Dermis lymphatic vessel endothelial cell (primary cell): ENCODE data around the gene GALT. TPM values are rescaled to one million over a fixed set of nuclear protein-coding genes. Genes with fewer than 3 reads are reported as not detected.

Source experiments
- total RNA-seq: library from RNA; depleted of rRNA; stranded (reverse); fragments of >200 nt; gene quantifications from 2 replicates; pipeline ENCODE4 v1.2.1, GENCODE V29; 2014

Gene GALT
- 29.8 TPM in 2 replicates for total RNA-seq

DNA sequence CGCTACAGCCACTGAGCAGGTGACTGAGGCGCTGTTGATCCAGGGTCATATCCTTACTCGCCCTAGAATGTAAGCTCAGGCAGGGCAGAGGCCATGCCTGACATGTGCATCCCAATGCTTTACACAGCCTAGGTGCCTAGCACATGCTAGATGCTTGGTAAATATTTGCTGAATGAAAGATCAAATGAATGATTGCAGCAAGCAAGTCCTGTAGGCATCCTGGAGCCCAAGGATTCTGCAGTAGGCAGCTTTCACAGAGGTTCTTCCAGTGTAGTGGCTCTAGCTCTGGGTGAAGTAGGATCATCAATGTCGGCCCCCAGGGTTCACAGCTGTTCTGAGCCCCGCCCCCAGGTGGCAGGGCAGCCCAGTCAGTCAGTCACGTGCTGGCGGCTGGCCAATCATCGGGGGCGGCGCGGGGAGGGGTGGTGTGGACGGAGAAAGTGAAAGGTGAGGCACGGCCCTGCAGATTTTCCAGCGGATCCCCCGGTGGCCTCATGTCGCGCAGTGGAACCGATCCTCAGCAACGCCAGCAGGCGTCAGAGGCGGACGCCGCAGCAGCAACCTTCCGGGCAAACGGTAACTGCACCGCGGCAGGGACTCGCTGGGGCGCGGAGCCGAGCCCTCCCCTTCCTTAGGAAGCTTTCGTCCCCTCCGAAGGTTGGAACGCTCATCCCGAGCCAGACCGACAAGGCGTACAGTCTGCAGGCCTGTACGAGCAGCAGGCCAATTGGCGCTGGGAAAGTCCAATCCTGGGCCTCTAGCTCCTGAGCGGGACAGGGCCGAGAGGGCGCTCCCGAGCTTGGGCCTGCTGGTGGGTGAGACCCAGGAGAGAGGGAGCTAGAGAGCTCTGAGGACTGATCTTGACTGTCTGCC, at the start of gene GALT:
GALT (plus strand) TSS at position 465 of the 873 bp plus-strand sequence; CDS start at position 495, 30 bp downstream.

DNA sequence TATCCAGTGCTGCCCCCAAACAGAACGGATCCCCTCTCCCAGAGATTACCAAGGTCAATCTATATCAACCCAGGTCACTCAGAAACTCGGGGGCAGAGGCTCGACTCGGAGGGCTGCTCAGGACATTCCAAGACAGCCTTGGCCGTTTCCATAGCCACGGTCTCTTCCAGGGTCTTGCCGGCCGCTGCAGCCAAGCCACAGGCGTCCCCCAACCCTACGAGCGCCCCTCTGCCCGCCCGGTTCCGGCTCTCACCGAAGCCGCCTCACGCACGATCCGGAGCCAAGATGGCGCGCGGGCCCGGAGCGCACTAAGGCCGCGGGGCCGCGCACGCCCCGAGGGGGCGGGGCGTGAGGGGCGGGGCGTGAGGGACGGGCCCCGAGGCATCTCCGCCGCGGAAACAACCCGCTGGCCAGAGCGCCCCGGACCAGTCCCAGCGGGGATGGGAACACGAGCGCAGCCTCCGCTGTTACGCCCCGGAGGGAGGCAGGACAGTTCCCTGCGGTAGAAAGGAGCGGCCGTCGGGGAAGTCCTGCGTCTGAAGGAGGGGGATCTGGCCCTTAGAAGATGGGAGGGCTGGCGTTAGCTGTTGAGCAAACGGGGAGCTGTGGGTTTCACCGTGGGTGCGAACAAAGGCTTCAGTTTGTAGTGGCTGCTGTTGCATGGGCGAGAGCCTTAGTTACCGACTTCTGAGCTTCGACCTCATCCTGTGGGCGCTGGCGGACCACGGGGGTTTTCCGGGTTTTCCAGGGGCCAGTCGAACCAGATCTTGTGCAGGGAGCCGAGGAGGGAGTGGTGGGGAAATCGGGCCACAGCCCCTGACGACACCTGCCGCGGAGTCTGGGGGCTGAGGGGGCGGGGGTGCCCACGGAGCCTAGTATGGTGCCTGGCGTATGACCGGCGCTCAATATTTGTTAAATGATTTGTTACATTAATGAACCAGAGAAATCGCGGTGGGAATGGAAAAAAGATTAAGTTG, 34.4 kb upstream of the GALT start, which contains the start of gene RPP25L:
RPP25L (minus strand) TSS at position 287 of the 977 bp plus-strand sequence. CDS start 801 bp downstream, outside the sequence.

DNA sequence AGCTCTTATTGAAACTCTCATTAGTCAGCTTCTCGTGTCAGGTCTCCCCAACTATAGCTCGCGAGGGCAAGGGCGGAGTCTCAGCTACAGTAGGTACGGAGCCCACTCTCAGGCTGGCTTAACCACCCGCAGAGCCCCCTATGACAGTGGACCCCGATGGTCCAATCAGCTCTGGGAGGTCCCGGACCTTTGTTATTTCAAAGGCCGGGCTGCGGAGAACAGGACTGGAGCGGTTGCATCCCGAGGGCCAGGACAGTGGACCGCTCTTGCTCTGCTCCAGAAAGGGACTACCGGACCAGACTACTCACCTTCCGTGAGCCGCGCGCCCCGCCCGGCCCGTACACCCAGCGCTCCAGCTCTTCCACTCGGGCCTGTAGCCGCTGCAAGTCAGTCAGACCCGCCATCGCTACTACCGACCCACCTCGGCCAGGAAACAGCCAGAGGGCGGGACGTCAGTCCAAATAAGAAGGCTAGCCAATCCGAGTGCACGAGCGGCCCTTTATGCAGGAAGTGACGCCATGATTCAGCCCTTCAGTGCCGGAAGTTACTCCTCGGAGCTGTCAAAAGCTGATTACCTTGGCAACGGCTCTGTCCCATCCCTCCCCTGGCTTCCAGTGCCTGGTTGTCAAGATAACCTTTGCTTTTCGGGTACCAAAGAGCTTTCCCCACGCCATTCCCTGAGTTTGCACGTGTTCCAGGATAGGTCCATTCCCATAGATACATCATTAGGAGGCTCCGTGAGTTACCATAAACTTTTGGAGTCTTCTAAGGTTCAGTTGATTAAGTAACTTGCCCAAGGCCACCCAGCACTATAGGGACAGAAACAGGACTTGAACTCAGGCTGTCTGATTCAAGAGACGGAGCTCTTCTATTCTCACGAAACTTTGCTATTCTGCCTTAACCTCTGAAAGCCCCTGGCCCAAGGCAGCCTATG, 26.1 kb upstream of the GALT start, which contains the start of gene DCTN3:
DCTN3 (minus strand) TSS at position 435 of the 934 bp plus-strand sequence; CDS start at position 404, 31 bp downstream.

DNA sequence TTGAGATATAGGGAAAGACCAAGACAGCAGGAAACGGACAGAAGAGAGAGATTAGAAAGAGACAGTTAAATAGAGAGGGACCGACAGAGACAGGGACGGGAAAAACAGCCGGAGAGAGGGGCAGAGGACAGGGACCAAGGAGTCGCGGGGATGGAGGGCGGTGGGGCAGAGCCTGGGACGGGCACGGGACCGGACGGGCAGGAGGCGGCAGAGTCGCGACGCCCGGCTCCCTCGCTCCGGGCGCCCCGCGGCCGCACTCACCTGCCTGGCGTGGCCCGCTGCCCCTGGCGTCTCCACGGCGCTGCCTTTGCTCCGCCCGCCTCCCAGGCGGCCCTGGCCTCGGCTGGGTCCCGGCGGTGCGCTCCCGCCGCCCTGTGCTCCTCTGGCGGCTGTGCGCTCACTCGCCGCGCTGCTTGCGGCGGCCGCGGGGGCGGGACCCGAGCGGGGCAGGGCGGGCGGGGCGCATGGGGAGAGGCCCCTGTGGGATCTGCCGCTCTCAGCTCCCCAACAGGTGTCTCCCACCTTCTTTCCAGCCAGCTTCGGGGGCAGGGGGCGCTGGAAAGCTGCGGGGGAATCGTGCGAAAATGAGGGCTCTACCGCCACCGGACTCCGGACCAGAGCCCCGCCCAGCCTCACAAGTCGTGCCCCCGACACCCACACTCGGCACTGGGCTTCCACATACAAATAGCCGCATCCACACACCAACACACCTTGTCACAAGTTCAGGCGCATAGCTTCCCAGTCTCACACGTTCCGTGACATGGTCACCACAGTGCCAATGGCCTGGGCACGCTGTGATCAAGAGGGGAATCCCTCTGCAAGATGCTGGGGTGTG, 17.6 kb upstream of the GALT start, which contains the start of gene ARID3C:
ARID3C (minus strand) TSS at position 411 of the 835 bp plus-strand sequence. CDS start 1,052 bp downstream, outside the sequence.

DNA sequence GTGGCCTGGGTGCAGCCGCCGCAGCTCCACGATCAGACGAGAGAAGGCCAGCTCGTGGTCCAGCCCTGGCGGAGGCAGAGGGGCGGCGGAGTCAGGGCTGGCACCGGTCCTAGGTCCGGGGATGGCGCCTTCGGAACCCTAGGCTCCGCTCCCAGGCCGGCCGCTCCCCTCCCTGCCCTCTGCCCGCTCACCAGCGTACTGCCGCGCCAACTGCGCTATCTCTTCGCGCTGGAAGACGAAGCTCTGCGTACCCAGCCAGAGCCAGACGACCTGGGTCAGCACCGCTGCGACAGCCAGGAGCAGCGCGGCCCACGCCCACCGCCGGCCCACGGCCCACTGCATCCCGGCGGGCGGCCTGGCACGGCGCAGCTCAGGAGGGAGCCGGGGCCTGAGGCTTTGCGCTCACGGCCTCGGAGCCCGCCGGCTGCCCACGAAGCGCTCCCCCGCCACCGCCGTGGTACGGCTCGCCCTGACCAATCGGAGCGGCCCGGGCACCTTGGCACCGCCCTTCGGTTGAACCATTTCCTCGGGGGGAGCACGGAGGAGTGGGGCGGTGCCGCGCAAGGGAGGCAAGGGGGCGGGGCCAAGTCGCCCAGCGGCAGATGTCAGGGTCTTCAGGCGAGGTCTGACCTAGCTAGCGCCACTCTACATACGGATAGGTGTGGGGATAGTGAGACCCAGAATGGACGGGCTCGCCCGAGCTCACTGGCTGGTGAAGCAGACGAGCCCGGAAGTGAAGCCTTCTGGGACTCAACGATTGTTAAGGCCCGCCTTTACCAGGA, 8.9 kb upstream of the GALT start, which contains the start of gene SIGMAR1:
SIGMAR1 (minus strand) TSS at position 432 of the 782 bp plus-strand sequence; CDS start at position 342, 90 bp downstream.

DNA sequence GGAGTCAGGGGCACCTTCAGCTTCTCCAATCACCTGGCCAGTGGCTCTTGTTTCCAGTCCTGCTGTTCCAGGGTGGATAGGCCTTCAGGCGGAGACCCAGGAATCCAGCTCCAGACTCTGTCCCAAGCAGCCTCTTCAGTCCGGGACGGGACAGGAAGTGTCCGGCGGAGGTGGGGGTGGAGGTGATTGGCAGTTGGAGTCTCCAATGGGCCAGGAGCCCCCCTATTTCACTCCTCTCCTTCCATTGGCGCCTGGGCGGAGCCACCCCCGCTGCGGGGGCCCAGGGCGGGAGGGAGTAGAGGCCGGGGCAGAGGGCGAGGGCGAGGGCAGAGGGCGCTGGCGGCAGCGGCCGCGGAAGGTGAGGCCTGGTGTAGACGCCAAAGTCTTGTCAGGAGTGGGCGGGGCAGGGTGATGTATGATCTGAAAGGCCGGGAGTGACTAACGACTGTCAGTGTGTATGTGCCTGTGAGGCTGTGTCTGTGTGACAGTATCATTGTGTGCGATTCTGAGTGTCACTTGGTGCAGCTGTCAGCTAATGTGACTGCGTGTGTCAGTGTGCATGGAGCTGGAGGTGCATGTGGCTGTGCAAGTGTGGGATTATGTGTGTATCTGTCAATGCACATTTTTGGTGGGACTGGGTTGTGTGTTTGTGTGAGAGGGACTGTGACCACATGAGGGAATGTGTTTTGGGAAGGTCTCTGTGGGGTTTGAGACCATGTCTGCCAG, 5.6 kb downstream of the GALT start, which contains the start of gene IL11RA:
IL11RA (plus strand) TSS at position 310 of the 726 bp plus-strand sequence. CDS start 3,033 bp downstream, outside the sequence.

DNA sequence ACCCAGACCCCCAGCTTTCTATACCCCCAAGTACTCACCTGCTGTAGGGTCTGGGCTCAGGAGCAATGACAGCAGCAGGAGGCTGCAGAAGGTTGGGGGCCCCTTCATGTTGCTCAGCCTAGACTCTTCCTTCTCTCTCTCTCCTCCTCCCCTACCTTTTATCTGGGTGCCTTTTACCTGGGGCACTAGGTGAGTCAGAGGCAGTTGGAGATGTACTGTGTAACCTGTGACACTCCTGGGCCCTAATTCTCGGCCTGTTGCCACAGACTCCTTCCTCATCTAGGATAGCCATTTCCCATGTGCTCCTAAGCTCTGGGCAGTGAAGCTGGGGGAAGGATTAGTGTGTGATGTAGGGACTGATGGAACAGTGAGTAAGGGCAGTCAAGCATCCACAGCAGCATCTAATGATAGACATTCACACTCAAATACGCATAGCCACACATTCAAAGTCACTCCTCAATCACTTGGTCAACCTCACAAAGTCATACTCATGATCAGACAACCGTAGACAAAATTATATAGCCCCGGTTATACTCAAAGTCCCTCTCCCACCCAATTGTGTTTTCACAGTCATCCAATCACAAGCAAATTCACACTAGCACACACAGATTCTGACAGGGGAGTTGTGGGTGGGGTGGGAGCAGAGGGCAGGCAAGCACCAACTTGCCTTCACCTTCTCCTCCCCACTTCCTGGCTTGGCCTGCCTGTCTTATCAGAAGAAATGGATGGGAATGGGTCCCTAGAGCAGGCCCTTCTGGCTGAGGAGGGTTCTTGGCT, 16.2 kb downstream of the GALT start, which contains the start of gene CCL27:
CCL27 (minus strand) TSS at position 132 of the 777 bp plus-strand sequence; CDS start at position 108, 24 bp downstream.

DNA sequence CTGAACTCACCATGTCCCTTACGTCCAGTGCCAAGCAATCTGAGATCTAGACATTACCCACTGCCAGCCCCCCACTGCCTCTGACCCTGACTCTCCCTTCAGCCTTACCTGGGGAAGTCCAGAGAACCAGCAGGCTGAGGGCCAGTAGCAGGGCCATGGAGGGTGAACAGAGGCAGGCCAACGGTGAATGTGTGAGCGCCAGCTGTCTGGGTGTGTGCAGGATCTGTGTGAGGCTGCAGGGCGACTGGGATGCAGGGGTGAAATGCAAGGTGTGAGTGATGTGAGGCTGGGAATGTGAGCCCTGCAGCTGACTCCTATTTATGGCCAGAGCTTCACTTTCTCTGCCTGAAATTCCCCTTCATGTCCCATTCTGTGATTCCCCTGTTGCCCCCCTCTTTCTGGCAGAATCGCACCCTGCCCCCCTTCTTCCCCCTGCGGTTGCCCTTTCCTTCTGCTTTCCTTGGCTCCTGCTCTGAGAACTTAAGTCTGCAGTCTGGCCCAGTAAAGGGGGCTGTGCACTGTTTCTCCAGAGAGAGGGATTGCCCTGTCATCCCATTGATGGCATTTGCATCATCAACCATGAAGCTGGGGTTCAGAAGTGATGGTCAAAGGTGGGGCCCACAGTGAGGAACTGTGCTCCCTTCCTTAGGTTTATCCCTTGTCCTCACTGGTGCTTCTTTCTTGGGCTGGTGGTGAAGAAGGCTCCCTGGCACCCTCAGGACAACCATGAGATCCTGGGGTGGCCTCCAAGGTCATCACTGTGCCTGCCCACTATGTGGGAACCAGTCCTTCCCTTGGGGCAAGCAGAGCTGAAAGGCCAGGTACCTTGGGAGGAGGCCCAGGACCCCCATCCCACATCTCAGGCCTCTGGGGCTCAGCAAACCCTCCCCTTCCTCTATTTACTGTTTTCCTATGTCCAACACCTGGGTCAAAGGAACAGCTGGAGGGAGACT, 44.8 kb downstream of the GALT start, which contains the start of gene CCL19:
CCL19 (minus strand) TSS at position 294 of the 953 bp plus-strand sequence; CDS start at position 157, 137 bp downstream.

Other genes with a start within 250 kb of the GALT start
- gene FAM219A, start 188.1 kb upstream of the GALT start, total RNA-seq, result 3.1 and 3.9 TPM in 2 replicates
- 0.11 TPM in 1 of 2 replicates, not detected in the other for gene DNAI1, start 187.9 kb upstream of the GALT start, total RNA-seq
- not detected in 2 replicates for gene ENHO, start 123.7 kb upstream of the GALT start, total RNA-seq
- not detected in 2 replicates for gene CNTFR, start 57.0 kb upstream of the GALT start, total RNA-seq
- 16.1 and 18.5 TPM in 2 replicates for gene RPP25L, start 34.6 kb upstream of the GALT start, total RNA-seq
- gene DCTN3, start 26.2 kb upstream of the GALT start, total RNA-seq, result 78.3 and 80.4 TPM in 2 replicates
- gene ARID3C, start 17.6 kb upstream of the GALT start, total RNA-seq, result under 0.01 and 0.09 TPM in 2 replicates
- gene SIGMAR1, start 8.9 kb upstream of the GALT start, total RNA-seq, result 23.5 and 26.0 TPM in 2 replicates
- 3.1 and 4.6 TPM in 2 replicates for gene IL11RA, start 5.5 kb downstream of the GALT start, total RNA-seq
- not detected in 2 replicates for gene CCL27, start 16.0 kb downstream of the GALT start, total RNA-seq
- gene CCL19, start 44.6 kb downstream of the GALT start, total RNA-seq, result not detected in 2 replicates
- gene CCL21, start 63.5 kb downstream of the GALT start, total RNA-seq, result 1.4 and 8.6 TPM in 2 replicates